HepG2 (cell line): ENCODE data around the gene PPP2R2C. TPM values are rescaled to one million over a fixed set of nuclear protein-coding genes. Genes with fewer than 3 reads are reported as not detected.

Experiments
- ARID2 ChIP-seq: sonication (generic); formaldehyde crosslinking; IDR thresholded peaks from 2 replicates; pipeline ENCODE4 v1.8.1; 2022; ENCODE audit warnings: mild to moderate bottlenecking, missing genetic modification reagents, borderline replicate concordance
- DPF2 ChIP-seq: sonication (generic); formaldehyde crosslinking; IDR thresholded peaks from 2 replicates; pipeline ENCODE4 v1.4.0; 2020; ENCODE audit warnings: mild to moderate bottlenecking, low read depth, missing genetic modification reagents, borderline replicate concordance
- KAT2B ChIP-seq: fragments of 150-350 bp; IDR thresholded peaks from 2 replicates; pipeline ENCODE4 v1.6.1; 2014; ENCODE audit warnings: low read depth, low read length, borderline replicate concordance
- KAT7 ChIP-seq: IDR thresholded peaks from 2 replicates; pipeline ENCODE4 v1.6.1; 2018; ENCODE audit warnings: borderline replicate concordance, missing compliant biosample characterization
- NCOR1 ChIP-seq: fragments of 200-600 bp; sonication (generic); IDR thresholded peaks from 2 replicates; pipeline ENCODE4 v1.7.0; 2017; ENCODE audit warnings: antibody characterized with exemption, low read length, borderline replicate concordance
- PBX2 ChIP-seq: IDR thresholded peaks from 2 replicates; pipeline ENCODE4 v1.6.1; 2016; ENCODE audit warnings: control low read depth
- POGK ChIP-seq: sonication (generic); formaldehyde crosslinking; conservative IDR thresholded peaks from 2 replicates; pipeline ENCODE4 v1.8.0; 2022; ENCODE audit warnings: mild to moderate bottlenecking, moderate library complexity, missing genetic modification reagents
- RFX3 ChIP-seq: IDR thresholded peaks from 2 replicates; pipeline ENCODE4 v1.6.1; 2016; ENCODE audit warnings: missing biosample characterization, missing genetic modification reagents
- TFDP2 ChIP-seq: sonication (generic); formaldehyde crosslinking; IDR thresholded peaks from 2 replicates; pipeline ENCODE4 v1.4.0; 2020; ENCODE audit warnings: missing genetic modification reagents
- TSC22D2 ChIP-seq: sonication (generic); formaldehyde crosslinking; IDR thresholded peaks from 2 replicates; pipeline ENCODE4 v1.5.1; 2020; ENCODE audit warnings: missing genetic modification reagents, mild to moderate bottlenecking, borderline replicate concordance
- ZBED4 ChIP-seq: sonication (generic); formaldehyde crosslinking; IDR thresholded peaks from 2 replicates; pipeline ENCODE4 v1.4.0; 2020; ENCODE audit warnings: missing genetic modification reagents, borderline replicate concordance
- ZNF672 ChIP-seq: sonication (generic); formaldehyde crosslinking; IDR thresholded peaks from 2 replicates; pipeline ENCODE4 v1.8.1; 2022; ENCODE audit warnings: missing genetic modification reagents
- polyA plus RNA-seq, 8 experiments: library from polyadenylated mRNA; depleted of rRNA in 3 of 8; stranded (reverse) in 7 of 8; unstranded in 1 of 8; fragments of >200 nt; fragmentation: Illumina TruSeq in 4 of 8; extraction: Trizol in 4 of 8; gene quantifications; 2 replicates each; pipeline versions ENCODE4 v1.2.1 to v1.2.3, GENCODE V29; 2011 to 2016; ENCODE audit warnings: low read depth in 4 of 8, missing spikeins in 1 of 8, mixed read lengths in 1 of 8; ENCODE audit not compliant: insufficient read depth in 1 of 8
- total RNA-seq, 5 experiments: library from RNA; depleted of rRNA; stranded (reverse); fragments of >200 nt; fragmentation: Illumina TruSeq; extraction: Trizol; gene quantifications; 2 replicates each; pipeline ENCODE4 v1.2.3, GENCODE V29; 2016; ENCODE audit warnings: low read depth in 1 of 5
- TF ChIP-seq, protein P1 (sequence below): sonication (generic); formaldehyde crosslinking; IDR thresholded peaks from 2 replicates; pipeline ENCODE4 v1.4.0; 2020; ENCODE audit warnings: missing genetic modification reagents, borderline replicate concordance
- TF ChIP-seq, protein P2 (sequence below): sonication (generic); formaldehyde crosslinking; IDR thresholded peaks from 2 replicates; pipeline ENCODE4 v1.4.0; 2020; ENCODE audit warnings: missing genetic modification reagents

Gene PPP2R2C
- total and polyA plus RNA-seq, 2 of the 13 experiments (the other 11 are each of a cell fraction or from before 2014, with no cell fraction given): 0.60 to 8.6 TPM

DNA sequence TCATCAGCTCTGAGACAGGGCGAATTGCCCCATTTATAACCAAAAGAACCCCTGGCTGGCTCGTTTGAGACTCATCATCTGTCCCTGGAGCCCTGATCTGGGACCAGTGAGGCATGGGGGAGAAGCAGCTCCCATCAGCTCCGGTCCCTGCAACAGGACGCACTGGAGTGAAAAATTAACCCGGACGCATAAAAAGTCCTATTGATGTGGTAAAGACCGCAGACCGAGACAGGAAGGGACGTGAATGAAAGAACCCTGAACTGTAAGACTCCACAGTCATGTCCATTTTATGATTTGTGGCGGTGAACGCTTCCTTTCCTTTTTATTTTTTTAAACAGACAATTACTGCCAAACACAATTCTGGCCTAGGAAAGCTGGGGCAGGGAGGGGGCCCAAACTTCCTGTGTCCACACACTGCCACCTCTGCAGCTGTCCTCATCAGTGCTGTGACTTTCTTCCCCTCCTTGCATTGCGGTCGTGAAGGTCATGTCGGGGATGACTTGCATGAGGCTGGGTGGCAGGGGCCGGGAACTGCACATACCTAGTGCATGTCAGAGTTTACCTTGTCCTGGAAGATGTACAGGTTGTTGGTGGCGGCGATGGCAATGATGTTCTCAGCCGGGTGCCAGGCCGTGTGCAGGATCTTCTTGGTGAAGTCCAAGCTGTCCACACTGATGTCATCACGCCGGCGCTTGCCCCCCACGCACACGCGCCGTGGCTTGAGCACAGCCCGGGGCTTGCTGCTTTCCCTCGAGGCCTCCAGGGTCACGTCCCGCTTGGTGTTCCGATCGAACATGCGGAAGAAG, 149.4 kb downstream of the PPP2R2C start (continued):
- TF ChIP-seq POGK (CRISPR knock-in tag) (no peak), ZNF672 (CRISPR knock-in tag) (no peak), ARID2 (CRISPR knock-in tag) (no peak), RFX3 (CRISPR knock-in tag) (no peak), KAT2B (no peak), NCOR1 (peak; percentile 52; the same call in 1 of the 2 replicates), DPF2 (CRISPR knock-in tag) (no peak), PBX2 (CRISPR knock-in tag) (no peak), TFDP2 (0 out of 2 replicates have a peak, but pooled peaks have one; percentile 19), ZBED4 (peak; percentile 25; the same call in 1 of the 2 replicates), TSC22D2 (CRISPR knock-in tag) (no peak), KAT7 (CRISPR knock-in tag) (no peak)
- TF ChIP-seq, protein P1, sequence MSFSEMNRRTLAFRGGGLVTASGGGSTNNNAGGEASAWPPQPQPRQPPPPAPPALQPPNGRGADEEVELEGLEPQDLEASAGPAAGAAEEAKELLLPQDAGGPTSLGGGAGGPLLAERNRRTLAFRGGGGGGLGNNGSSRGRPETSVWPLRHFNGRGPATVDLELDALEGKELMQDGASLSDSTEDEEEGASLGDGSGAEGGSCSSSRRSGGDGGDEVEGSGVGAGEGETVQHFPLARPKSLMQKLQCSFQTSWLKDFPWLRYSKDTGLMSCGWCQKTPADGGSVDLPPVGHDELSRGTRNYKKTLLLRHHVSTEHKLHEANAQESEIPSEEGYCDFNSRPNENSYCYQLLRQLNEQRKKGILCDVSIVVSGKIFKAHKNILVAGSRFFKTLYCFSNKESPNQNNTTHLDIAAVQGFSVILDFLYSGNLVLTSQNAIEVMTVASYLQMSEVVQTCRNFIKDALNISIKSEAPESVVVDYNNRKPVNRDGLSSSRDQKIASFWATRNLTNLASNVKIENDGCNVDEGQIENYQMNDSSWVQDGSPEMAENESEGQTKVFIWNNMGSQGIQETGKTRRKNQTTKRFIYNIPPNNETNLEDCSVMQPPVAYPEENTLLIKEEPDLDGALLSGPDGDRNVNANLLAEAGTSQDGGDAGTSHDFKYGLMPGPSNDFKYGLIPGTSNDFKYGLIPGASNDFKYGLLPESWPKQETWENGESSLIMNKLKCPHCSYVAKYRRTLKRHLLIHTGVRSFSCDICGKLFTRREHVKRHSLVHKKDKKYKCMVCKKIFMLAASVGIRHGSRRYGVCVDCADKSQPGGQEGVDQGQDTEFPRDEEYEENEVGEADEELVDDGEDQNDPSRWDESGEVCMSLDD (CRISPR knock-in tag): no peak
- TF ChIP-seq, protein P2, sequence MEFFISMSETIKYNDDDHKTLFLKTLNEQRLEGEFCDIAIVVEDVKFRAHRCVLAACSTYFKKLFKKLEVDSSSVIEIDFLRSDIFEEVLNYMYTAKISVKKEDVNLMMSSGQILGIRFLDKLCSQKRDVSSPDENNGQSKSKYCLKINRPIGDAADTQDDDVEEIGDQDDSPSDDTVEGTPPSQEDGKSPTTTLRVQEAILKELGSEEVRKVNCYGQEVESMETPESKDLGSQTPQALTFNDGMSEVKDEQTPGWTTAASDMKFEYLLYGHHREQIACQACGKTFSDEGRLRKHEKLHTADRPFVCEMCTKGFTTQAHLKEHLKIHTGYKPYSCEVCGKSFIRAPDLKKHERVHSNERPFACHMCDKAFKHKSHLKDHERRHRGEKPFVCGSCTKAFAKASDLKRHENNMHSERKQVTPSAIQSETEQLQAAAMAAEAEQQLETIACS: no peak
